GM19372 (cell line): ENCODE data around the gene ASPHD1.
A peak's percentile ranks its signal among the peaks of the same experiment; 100 is the strongest.
"Not testable (repeated sequence)": the region's sequence is repeated elsewhere in the genome, so short reads cannot be mapped to it uniquely, and the experiment has no call there.

ENCODE experiments used
- ATAC-seq: cut with Tn5 transposase; IDR thresholded peaks from one replicate; pipeline ENCODE4 v1.9.1; 2021; ENCODE audit warnings: mild to moderate bottlenecking, low read depth, moderate library complexity; ENCODE audit not compliant: unreplicated experiment

Gene ASPHD1

GRCh38 chr16:29906520-29907244 lies 6.4 kb downstream of the ASPHD1 start:
- no peak for ATAC-seq

- ATAC-seq = no peak
Observed at GRCh38 chr16:29907973-29908372, 7.7 kb downstream of the ASPHD1 start.

- ATAC-seq = no peak
Observed at GRCh38 chr16:29908719-29909220, 8.5 kb downstream of the ASPHD1 start.

- ATAC-seq = no peak
Observed at GRCh38 chr16:29909391-29909790, 9.1 kb downstream of the ASPHD1 start.

- ATAC-seq = not testable (repeated sequence)
Observed at GRCh38 chr16:29909851-29910250, 9.6 kb downstream of the ASPHD1 start.

GRCh38 chr16:29910819-29911675 lies 10.8 kb downstream of the ASPHD1 start:
- no peak for ATAC-seq

GRCh38 chr16:29911676-29912010 lies 11.4 kb downstream of the ASPHD1 start:
- no peak for ATAC-seq

- no peak for ATAC-seq
Observed at GRCh38 chr16:29912087-29912486, 11.8 kb downstream of the ASPHD1 start.

- ATAC-seq = no peak
Observed at GRCh38 chr16:29913514-29913913, 13.2 kb downstream of the ASPHD1 start.

GRCh38 chr16:29915590-29916247 lies 15.4 kb downstream of the ASPHD1 start:
- no peak for ATAC-seq

- ATAC-seq = no peak
Observed at GRCh38 chr16:29916979-29917378, 16.7 kb downstream of the ASPHD1 start.

GRCh38 chr16:29920288-29921033 lies 20.2 kb downstream of the ASPHD1 start:
- no peak for ATAC-seq

- ATAC-seq = no peak
Observed at GRCh38 chr16:29921034-29921385, 20.7 kb downstream of the ASPHD1 start.

- no peak for ATAC-seq
Observed at GRCh38 chr16:29922326-29922725, 22.0 kb downstream of the ASPHD1 start.

- no peak for ATAC-seq
Observed at GRCh38 chr16:29922986-29923501, 22.8 kb downstream of the ASPHD1 start.

- ATAC-seq = no peak
Observed at GRCh38 chr16:29925105-29925756, 24.9 kb downstream of the ASPHD1 start.

GRCh38 chr16:29925781-29926710 lies 25.8 kb downstream of the ASPHD1 start, which contains the start of gene KCTD13:
Gene KCTD13, minus strand, starts transcription at chr16:29926226. Its CDS starts 193 bp downstream, at chr16:29926033.
- ATAC-seq = peak; percentile 95

- no peak for ATAC-seq
Observed at GRCh38 chr16:29926711-29927052, 26.4 kb downstream of the ASPHD1 start.
